HepG2 (cell line): ENCODE measurements around the gene ALDH4A1. TPM values are rescaled to one million over a fixed set of nuclear protein-coding genes. Genes with fewer than 3 reads are reported as not detected.

ENCODE experiments used
- CENPX ChIP-seq: sonication (generic); formaldehyde crosslinking; IDR thresholded peaks from 2 replicates; pipeline ENCODE4 v1.9.0; 2021; ENCODE audit warnings: mild to moderate bottlenecking, missing genetic modification reagents, moderate library complexity
- CHD4 ChIP-seq: fragments of 200-600 bp; sonication (generic); IDR thresholded peaks from 2 replicates; pipeline ENCODE4 v1.7.0; 2017; ENCODE audit warnings: mild to moderate bottlenecking, low read length, borderline replicate concordance
- FOXP1 ChIP-seq, 2 experiments: fragments of 450-650 bp in 1 of 2; IDR thresholded peaks; 2 replicates each; pipeline ENCODE4 v1.6.1; 2017 to 2018; ENCODE audit warnings: antibody characterized with exemption in 1 of 2
- IKZF4 ChIP-seq: sonication (generic); formaldehyde crosslinking; IDR thresholded peaks from 2 replicates; pipeline ENCODE4 v1.5.1; 2020; ENCODE audit warnings: borderline replicate concordance, mild to moderate bottlenecking, low read depth, missing genetic modification reagents; ENCODE audit errors: not compliant biosample characterization
- LCORL ChIP-seq, 2 experiments: fragments of 450-650 bp in 1 of 2; sonication (generic) in 1 of 2; formaldehyde crosslinking in 1 of 2; IDR thresholded peaks; 2 replicates each; pipeline versions ENCODE4 v1.5.0 to v1.6.1; 2017 to 2020; ENCODE audit warnings: antibody characterized with exemption in 1 of 2, missing genetic modification reagents in 1 of 2
- MLLT10 ChIP-seq: sonication (generic); formaldehyde crosslinking; IDR thresholded peaks from 2 replicates; pipeline ENCODE4 v1.4.0; 2020; ENCODE audit warnings: missing genetic modification reagents
- RAD21 ChIP-seq: fragments of 450-650 bp; formaldehyde crosslinking; IDR thresholded peaks from 2 replicates; pipeline ENCODE4 v1.5.0; 2020; ENCODE audit warnings: mild to moderate bottlenecking
- SP5 ChIP-seq: IDR thresholded peaks from 2 replicates; pipeline ENCODE4 v1.6.1; 2016; ENCODE audit warnings: low read depth, borderline replicate concordance
- ZNF280B ChIP-seq: sonication (generic); formaldehyde crosslinking; IDR thresholded peaks from 2 replicates; pipeline ENCODE4 v1.5.0; 2020; ENCODE audit warnings: missing genetic modification reagents, mild to moderate bottlenecking, borderline replicate concordance
- ZNF3 ChIP-seq: IDR thresholded peaks from 2 replicates; pipeline ENCODE4 v1.7.0; 2017; ENCODE audit warnings: inconsistent platforms
- ZNF430 ChIP-seq: sonication (generic); formaldehyde crosslinking; IDR thresholded peaks from 2 replicates; pipeline ENCODE4 v1.9.0; 2021; ENCODE audit warnings: mild to moderate bottlenecking, missing genetic modification reagents
- ZNF558 ChIP-seq: sonication (generic); formaldehyde crosslinking; IDR thresholded peaks from 2 replicates; pipeline ENCODE4 v1.9.0; 2022; ENCODE audit warnings: mild to moderate bottlenecking, missing genetic modification reagents, borderline replicate concordance
- ZNF644 ChIP-seq: IDR thresholded peaks from 2 replicates; pipeline ENCODE4 v1.6.1; 2016; ENCODE audit warnings: low read depth
- ZNF691 ChIP-seq: sonication (generic); formaldehyde crosslinking; IDR thresholded peaks from 2 replicates; pipeline ENCODE4 v1.4.0; 2020; ENCODE audit warnings: missing genetic modification reagents, low read depth, mild to moderate bottlenecking, borderline replicate concordance
- ZNF891 ChIP-seq: sonication (generic); formaldehyde crosslinking; IDR thresholded peaks from 2 replicates; pipeline ENCODE4 v1.5.0; 2020; ENCODE audit warnings: mild to moderate bottlenecking, missing genetic modification reagents
- polyA plus RNA-seq, 8 experiments: library from polyadenylated mRNA; depleted of rRNA in 3 of 8; stranded (reverse) in 7 of 8; unstranded in 1 of 8; fragments of >200 nt; fragmentation: Illumina TruSeq in 4 of 8; extraction: Trizol in 4 of 8; gene quantifications; 2 replicates each; pipeline versions ENCODE4 v1.2.1 to v1.2.3, GENCODE V29; 2011 to 2016; ENCODE audit warnings: low read depth in 4 of 8, missing spikeins in 1 of 8, mixed read lengths in 1 of 8; ENCODE audit not compliant: insufficient read depth in 1 of 8
- total RNA-seq, 5 experiments: library from RNA; depleted of rRNA; stranded (reverse); fragments of >200 nt; fragmentation: Illumina TruSeq; extraction: Trizol; gene quantifications; 2 replicates each; pipeline ENCODE4 v1.2.3, GENCODE V29; 2016; ENCODE audit warnings: low read depth in 1 of 5
- TF ChIP-seq, protein P1 (sequence below): sonication (generic); formaldehyde crosslinking; IDR thresholded peaks from 2 replicates; pipeline ENCODE4 v1.5.1; 2020; ENCODE audit warnings: mild to moderate bottlenecking, missing genetic modification reagents, borderline replicate concordance
- TF ChIP-seq, protein P2 (sequence below): sonication (generic); formaldehyde crosslinking; IDR thresholded peaks from 2 replicates; pipeline ENCODE4 v1.5.1; 2020; ENCODE audit warnings: mild to moderate bottlenecking, moderate library complexity, missing genetic modification reagents
- TF ChIP-seq, protein P3 (sequence below): sonication (generic); formaldehyde crosslinking; conservative IDR thresholded peaks from 2 replicates; pipeline ENCODE4 v1.8.0; 2022; ENCODE audit warnings: low read depth, missing genetic modification reagents

ALDH4A1 gene
- total and polyA plus RNA-seq, 2 of the 13 experiments (the other 11 are each of a cell fraction or from before 2014, with no cell fraction given): 76.4 to 240 TPM

DNA sequence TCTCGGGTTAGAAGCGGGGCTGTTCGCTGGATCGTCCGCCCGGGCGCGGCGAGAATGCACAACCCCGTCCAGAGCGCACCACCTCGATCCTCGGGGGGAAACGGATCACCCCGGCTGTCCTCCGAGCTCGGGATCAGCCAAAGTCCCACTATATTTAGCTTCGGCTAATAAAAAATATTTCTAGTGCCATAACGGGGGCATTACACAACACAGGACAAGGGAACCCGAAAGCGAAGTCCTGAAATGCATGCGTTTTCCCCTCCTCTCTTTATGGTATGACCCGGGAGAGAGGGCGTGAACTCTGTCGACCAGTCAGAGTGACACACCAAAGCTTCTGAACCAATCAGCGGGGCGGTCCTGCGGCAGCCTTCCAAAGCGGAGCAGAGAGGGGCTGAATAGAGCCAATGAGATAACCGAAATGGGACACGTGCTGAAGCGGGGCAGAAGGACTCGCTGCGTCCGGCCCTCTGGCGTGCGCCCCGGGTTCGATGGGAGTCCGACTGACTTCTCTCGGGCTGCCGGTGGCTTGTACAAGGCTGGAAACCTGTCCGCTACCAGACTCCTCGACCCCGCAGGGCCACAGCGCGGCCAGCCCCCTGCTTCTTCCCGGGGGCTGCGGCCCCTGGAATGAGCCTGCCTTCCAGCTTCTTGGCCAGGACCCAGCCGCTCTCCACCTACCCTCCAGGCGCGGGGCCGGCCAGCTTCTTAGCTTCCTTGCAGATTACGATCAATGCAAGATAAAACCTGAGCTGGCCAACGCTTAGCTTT is at the start of gene ALDH4A1 (continued):
- TF ChIP-seq, protein P1, sequence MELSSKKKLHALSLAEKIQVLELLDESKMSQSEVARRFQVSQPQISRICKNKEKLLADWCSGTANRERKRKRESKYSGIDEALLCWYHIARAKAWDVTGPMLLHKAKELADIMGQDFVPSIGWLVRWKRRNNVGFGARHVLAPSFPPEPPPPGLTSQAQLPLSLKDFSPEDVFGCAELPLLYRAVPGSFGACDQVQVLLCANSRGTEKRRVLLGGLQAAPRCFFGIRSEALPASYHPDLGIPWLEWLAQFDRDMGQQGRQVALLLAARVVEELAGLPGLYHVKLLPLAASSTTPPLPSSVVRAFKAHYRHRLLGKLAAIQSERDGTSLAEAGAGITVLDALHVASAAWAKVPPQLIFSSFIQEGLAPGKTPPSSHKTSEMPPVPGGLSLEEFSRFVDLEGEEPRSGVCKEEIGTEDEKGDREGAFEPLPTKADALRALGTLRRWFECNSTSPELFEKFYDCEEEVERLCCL (CRISPR knock-in tag): no peak
- peak; percentile 37; the same call in 1 of the 2 replicates for TF ChIP-seq ZNF891 (CRISPR knock-in tag)
- TF ChIP-seq ZNF644 (CRISPR knock-in tag): no peak
- no peak for TF ChIP-seq SP5 (CRISPR knock-in tag)
- TF ChIP-seq LCORL (IDR thresholded peaks at IDR 0.05): no peak
- no peak for TF ChIP-seq LCORL (CRISPR knock-in tag; IDR thresholded peaks at IDR 0.05)
- TF ChIP-seq ZNF280B (CRISPR knock-in tag): peak; percentile 66; the same call in 1 of the 2 replicates
- TF ChIP-seq IKZF4 (CRISPR knock-in tag): peak; percentile 10
- TF ChIP-seq CHD4: no peak
- TF ChIP-seq, protein P2, sequence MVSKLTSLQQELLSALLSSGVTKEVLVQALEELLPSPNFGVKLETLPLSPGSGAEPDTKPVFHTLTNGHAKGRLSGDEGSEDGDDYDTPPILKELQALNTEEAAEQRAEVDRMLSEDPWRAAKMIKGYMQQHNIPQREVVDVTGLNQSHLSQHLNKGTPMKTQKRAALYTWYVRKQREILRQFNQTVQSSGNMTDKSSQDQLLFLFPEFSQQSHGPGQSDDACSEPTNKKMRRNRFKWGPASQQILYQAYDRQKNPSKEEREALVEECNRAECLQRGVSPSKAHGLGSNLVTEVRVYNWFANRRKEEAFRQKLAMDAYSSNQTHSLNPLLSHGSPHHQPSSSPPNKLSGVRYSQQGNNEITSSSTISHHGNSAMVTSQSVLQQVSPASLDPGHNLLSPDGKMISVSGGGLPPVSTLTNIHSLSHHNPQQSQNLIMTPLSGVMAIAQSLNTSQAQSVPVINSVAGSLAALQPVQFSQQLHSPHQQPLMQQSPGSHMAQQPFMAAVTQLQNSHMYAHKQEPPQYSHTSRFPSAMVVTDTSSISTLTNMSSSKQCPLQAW (CRISPR knock-in tag): peak; percentile 41; the same call in 1 of the 2 replicates
- 0 out of 2 replicates have a peak, but pooled peaks have one; percentile 7 for TF ChIP-seq RAD21
- TF ChIP-seq ZNF558: 0 out of 2 replicates have a peak, but pooled peaks have one; percentile 15
- no peak for TF ChIP-seq MLLT10 (CRISPR knock-in tag)
- TF ChIP-seq ZNF3 (CRISPR knock-in tag): no peak
- TF ChIP-seq, protein P3, sequence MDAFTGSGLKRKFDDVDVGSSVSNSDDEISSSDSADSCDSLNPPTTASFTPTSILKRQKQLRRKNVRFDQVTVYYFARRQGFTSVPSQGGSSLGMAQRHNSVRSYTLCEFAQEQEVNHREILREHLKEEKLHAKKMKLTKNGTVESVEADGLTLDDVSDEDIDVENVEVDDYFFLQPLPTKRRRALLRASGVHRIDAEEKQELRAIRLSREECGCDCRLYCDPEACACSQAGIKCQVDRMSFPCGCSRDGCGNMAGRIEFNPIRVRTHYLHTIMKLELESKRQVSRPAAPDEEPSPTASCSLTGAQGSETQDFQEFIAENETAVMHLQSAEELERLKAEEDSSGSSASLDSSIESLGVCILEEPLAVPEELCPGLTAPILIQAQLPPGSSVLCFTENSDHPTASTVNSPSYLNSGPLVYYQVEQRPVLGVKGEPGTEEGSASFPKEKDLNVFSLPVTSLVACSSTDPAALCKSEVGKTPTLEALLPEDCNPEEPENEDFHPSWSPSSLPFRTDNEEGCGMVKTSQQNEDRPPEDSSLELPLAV (CRISPR knock-in tag): no peak
- TF ChIP-seq FOXP1 (IDR thresholded peaks at IDR 0.05): no peak
- TF ChIP-seq FOXP1 (CRISPR knock-in tag; IDR thresholded peaks at IDR 0.05): no peak
- peak; percentile 71; the same call in 1 of the 2 replicates for TF ChIP-seq ZNF691 (CRISPR knock-in tag)
- TF ChIP-seq ZNF430 (CRISPR knock-in tag): peak; percentile 6; the same call in 1 of the 2 replicates
- no peak for TF ChIP-seq CENPX (CRISPR knock-in tag)
